ENCODE results near the gene RPL27A.

DNA sequence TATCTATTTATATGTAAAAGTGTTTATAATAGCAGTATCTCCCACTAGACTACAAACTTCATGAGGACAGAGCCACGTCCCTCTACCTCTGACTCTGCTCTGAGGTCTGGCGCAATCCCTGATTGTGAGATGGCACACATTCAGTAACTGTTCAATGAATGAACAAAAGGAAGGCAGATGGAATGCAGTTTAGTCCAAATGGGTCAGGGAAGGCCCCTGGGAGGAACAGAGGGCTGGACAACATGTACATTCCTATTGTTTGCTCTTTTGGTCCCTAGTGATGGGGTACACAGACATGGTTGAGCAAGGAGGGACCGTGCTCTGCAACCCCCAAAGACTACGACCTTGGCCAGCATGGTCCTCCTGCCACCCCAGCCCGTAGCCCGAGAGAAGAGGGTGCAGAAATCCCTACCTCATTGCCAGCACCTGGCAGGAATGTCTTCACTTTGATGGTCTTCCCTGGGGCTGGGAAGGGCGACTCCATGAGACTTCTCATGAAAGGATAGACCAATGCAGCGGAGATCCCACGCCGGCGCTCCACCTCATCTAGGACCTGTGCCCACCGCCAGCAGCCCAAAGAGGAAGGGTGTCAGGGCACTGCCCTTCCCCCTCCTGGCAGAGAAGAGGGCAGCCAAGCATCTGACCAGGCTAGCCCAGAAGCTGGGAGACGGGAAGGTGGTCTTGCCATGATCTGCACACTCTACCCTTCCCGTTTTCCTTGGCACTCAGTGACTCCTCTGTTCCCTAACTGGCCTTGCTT lies 24.3 kb downstream of the RPL27A start:
- no peak for TF ChIP-seq POLR2A (IDR thresholded peaks at IDR 0.05)
- TF ChIP-seq, protein P1, sequence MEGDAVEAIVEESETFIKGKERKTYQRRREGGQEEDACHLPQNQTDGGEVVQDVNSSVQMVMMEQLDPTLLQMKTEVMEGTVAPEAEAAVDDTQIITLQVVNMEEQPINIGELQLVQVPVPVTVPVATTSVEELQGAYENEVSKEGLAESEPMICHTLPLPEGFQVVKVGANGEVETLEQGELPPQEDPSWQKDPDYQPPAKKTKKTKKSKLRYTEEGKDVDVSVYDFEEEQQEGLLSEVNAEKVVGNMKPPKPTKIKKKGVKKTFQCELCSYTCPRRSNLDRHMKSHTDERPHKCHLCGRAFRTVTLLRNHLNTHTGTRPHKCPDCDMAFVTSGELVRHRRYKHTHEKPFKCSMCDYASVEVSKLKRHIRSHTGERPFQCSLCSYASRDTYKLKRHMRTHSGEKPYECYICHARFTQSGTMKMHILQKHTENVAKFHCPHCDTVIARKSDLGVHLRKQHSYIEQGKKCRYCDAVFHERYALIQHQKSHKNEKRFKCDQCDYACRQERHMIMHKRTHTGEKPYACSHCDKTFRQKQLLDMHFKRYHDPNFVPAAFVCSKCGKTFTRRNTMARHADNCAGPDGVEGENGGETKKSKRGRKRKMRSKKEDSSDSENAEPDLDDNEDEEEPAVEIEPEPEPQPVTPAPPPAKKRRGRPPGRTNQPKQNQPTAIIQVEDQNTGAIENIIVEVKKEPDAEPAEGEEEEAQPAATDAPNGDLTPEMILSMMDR (IDR thresholded peaks at IDR 0.05) = no peak
